NCI-H345 (cell line): ENCODE results near the gene CXorf38.
"Not testable (repeated sequence)": the region's sequence is repeated elsewhere in the genome, so short reads cannot be mapped to it uniquely, and the experiment has no call there.

Experiments
- DNase-seq: peaks from one replicate; lab custom pipeline; 2025; lab: John Stamatoyannopoulos, UW

CXorf38 gene

GRCh38 chrX:40628506-40628905, 18.9 kb downstream of the CXorf38 start:
- no peak for DNase-seq

DNA sequence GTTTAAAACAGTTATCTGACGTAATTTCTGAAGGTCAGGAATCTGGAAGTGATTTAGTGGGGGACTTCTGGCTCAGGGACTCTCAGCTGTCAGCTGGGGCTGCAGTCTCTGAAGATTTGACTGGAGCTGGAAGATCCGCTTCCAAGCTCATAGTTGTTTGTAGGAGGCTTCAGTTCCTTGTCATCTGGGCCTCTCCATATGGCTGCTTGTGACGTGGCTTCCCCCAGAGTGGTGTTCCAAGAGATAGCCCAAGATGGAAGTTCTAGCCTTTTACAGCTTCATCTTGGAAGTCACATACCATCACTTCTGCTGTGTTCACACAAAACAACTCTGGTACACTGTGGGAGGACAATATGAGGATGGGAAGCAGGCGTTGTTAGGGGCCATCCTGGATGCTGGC, 22.1 kb downstream of the CXorf38 start:
- no peak for DNase-seq

DNA sequence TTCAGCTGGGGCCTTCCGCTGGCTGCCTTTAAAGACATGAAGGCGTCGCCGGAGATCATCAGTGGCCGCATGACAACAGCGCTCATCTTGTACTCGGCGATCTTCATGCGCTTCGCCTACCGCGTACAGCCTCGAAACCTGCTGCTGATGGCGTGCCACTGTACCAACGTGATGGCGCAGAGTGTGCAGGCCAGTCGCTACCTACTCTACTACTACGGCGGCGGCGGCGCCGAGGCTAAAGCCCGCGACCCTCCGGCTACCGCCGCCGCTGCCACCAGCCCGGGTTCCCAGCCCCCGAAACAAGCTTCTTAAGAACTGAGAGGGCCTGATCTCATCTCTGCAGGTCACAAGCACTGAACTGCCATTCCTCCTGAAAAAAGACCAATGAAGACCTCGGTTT, 23.7 kb downstream of the CXorf38 start:
- DNase-seq = no peak

DNA sequence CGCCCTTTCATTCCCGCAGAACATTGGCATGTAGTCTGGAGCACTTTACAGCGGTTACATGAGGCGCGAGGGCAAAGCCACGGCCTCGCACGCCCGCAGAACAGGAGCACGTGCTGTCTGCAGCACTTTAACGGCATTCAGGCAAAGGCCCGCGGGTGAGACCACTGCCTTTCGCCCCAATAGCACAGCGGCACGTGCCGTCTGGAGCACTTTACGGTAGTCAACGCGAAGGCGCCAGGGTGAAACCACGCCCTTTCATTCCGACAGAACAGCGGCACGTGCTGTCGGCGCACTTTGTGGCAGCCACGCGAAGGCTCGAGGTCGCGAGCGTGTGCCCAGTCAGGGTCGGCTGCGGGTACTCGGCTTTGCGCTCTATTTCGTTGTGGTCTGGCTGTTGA, 24.2 kb downstream of the CXorf38 start, which contains the start of gene MPC1L:
Gene MPC1L (plus strand): TSS at position 290 of the 398 bp plus-strand sequence. CDS start 138 bp downstream, outside the sequence.
- no peak for DNase-seq

DNA sequence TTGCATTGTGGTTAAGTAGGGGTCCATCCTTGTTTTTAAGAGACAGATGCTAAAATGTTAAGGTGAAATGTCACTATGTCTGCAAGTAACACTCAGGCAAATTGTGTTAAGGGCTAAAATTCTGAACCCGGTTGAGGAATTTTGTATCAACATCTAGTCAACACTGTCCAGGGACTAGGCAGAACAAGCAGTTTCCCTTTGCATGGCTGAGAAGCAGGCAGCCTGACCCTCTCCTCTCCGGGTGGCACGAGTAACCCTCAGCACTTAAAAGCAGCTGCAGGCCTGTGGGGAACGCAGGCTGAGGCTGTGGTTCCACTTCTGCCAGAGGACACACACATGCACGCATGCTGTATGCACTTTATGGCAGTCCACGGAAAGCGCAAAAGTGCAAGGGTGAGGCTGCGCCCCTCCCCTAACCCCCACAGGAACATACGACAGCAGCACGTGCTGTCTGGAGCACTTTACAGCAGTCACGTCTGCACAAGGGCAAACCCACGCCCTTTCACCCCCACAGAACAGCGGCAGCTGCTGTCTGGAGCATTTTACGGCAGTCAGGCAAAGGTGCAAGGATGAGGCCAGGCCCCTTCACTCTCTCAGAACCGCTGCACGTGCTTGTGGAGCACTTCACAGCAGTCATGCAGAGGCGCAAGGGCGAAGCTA, 24.8 kb downstream of the CXorf38 start:
- DNase-seq = no peak

GRCh38 chrX:40617566-40617965, 29.8 kb downstream of the CXorf38 start:
- DNase-seq = no peak

GRCh38 chrX:40615976-40616375, 31.4 kb downstream of the CXorf38 start:
- no peak for DNase-seq

GRCh38 chrX:40612511-40612910, 34.9 kb downstream of the CXorf38 start:
- no peak for DNase-seq

DNA sequence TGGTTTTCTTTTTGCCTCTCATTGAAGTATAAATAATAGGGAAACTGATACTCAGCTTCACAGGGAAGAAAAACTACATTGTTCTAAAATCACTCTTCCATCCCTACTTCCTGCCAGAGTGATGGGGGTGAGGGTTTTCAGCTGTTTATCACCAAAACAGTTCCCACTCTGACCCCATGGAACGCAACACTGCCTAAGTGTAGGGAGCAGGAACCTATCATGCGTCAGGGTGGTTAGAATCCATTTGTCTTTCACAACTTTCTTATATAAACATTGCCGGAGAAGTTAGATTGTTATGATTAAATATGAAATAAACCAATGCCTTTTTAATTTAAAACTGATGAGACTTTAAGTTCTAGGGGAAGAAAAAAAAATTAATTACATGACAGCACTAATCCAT, 40.0 kb downstream of the CXorf38 start:
- DNase-seq = no peak

DNA sequence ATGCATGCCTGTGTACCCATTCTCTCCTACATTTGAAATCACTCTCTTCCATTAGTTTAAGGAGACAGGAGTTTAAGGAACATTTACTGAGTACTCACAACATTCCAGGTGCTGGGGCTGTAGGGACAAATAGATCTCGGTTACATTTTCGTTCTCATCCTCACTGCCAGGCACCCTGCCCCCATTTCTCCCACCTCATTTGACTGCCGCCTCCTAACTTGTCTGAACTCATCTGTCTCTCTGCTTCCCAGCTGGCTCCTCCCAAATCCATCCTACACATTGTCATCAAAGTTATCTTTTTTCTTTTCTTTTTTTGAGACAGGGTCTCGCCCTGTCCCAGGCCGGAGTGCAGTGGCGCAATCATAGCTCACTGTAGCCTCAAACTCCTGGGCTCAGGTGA, 43.9 kb downstream of the CXorf38 start:
- DNase-seq = no peak

DNA sequence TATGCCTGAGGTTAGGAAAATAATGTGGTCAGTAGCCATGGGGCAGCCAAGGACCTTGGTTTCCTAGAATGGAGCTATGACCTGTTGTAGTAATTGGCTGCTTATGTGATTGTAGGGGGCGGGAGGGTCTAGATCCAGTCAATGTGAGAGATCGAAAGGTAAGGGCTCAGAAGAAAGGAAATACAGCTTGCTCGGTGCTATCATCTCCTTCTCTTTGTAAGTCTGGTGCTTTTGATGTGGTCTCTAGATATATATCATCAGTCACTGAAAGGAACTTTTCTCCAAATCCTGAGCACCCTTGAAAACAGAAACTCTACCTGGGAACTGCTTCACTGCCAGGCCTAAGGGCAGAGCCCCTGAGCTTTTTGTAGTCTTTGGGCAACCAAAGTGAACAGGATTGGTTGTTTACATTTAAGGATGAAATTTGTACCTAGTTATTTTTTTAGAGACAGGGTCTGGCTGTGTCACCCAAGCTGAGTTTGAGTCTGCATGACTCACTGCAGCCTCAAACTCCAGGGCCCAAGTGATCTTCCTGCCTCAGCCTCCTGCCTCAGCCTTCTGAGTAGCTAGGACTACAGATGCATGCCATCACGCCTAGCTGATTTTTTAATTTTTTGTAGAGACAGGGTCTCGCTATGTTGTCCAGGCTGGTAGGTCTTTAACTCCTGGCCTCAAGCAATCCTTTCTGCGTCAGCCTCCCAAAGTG, 57.6 kb downstream of the CXorf38 start:
- DNase-seq = not testable (repeated sequence)

- DNase-seq = not testable (repeated sequence)
These were observed 59.7 kb downstream of the CXorf38 start for GRCh38 chrX:40587623-40588022.

- no peak for DNase-seq
These were observed 64.5 kb downstream of the CXorf38 start for GRCh38 chrX:40582811-40583210.

- not testable (repeated sequence) for DNase-seq
These were observed 65.2 kb downstream of the CXorf38 start for GRCh38 chrX:40582178-40582577.

DNA sequence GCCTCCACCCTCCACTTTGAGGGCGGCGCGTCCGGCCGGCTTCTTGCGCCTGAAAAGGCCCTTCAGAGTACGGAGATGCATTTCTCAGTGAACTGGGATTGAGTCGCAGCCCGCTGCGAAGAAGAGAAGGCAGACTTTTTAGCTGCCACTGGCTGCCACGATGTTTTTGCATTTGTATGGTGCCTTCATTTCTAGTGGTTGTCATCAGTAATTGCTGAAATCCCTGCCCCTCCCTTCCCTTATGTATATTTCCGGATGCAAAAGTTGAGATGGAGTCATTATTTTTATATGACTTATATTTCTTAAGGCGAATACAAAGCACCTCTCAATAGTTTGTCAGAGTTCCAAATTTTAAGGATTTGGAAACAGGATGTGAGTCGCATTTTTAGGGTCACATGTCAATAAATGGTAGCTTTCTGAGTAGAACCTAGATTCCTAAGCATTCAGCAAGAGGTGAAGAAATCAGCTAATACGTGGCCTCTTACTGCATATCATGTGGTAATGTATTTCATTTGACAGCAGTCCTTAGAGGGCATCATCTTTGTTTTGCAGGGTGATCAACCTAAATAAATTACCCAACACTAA, 65.9 kb downstream of the CXorf38 start:
- DNase-seq = no peak

DNA sequence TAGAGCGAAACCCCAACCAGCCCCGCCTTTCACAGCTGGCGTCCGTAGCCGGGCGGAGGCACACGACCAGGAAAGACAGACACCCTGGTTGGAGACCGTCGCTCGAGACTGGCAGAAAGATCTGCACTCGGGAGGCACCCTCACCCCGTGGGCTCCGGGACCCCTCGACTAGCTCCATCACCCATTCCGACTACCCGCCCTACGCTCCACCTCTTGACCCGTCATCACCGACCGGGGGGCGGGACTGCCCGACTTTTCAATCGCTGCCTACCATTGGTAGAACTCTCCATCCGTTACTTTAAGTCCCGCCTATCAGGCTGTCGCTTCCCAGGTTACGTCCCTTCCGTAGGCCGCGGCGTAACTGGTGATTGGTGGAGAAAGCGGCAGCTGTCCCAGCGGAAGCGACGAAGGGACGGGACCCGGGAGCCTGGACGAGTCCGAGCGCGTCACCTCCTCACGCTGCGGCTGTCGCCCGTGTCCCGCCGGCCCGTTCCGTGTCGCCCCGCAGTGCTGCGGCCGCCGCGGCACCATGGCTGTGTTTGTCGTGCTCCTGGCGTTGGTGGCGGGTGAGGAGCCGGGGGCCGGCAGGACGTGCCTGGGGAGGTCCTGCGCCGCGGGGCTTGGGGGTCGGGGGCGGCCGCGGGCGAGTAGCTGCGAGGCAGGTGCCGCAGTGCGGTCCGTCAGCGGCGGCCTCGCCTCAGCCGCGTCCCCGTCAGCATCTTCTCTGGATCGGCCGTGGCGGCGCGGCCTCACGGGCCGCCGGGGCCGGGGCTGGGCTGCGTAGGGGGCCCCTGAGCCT, 66.6 kb downstream of the CXorf38 start, which contains the start of gene ATP6AP2:
Gene ATP6AP2 (plus strand): TSS at position 434 of the 799 bp plus-strand sequence. CDS start 96 bp downstream, at position 530.
- peak; percentile 97 for DNase-seq

- DNase-seq = no peak
These were observed 67.3 kb downstream of the CXorf38 start for GRCh38 chrX:40579900-40580536.

- DNase-seq = no peak
These were observed 68.2 kb downstream of the CXorf38 start for GRCh38 chrX:40579141-40579540.

DNA sequence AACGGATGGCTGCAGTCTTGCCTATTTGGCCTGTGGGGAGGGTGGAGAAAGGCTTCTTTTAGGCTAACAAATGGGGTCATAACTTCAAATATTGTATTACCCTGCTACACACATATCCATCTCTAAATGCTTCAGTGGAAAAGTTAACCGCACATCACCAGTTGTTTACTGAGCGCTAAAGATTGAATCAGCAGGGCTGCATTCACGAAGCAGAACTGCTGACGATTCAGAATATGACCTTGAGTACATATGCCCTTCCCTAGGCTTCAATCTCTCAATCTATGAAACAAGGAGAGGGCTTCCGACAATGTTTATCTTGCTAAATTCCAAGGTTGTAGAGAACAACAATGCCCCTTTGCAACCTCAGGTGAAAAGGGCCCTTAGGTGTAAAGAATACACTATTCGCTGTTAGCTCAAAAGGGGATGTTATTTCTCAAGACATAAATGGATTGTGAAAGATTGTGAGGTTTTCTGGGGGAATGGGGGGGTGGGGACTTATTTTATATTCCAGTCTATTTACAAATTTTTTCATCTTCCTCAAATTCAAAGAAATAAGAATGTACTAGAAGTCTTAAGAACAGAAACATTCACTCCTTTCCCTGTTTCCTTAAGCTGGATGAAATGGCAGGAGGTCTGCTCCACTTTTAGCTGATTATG, 69.2 kb downstream of the CXorf38 start:
- no peak for DNase-seq
